ENCODE data around the gene SFSWAP.

DNA sequence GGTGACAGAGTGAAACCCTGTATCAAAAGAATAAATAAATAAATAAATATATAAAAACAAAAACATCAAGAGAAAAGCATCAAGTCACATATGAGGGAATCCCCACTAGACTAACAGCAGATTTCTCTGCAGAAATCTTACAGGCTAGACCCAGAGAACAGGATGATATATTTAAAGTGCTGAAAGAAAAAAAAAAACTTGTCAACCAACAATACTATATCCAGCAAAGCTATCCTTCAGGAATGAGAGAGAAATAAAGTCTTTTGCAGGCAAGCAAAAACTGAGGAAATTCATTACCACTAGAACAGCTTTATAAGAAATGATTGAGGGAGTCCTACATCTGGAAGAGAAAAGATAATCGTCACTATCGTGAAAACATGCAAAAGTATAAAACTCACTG lies 6.4 kb upstream of the SFSWAP start:
- TF ChIP-seq CTCF (IDR thresholded peaks at IDR 0.05) (no peak), POLR2A (IDR thresholded peaks at IDR 0.05) (no peak)
